Inflammatory macrophage treated with lipopolysaccharide for 4 hours (primary cell): ENCODE data around the gene CLSTN2.

Source experiments
- DNase-seq: peaks from one replicate; pipeline ENCODE4 v3.0.0-alpha.2; 2020

Gene CLSTN2

GRCh38 chr3:139935016-139935865 lies at the start of gene CLSTN2:
CLSTN2 (plus strand) TSS chr3:139935185.
- DNase-seq: peak; percentile 31

GRCh38 chr3:139887431-139887830 lies 47.6 kb upstream of the CLSTN2 start:
- DNase-seq: no peak

GRCh38 chr3:139888561-139889140 lies 46.3 kb upstream of the CLSTN2 start:
- no peak for DNase-seq

GRCh38 chr3:139893267-139893962 lies 41.6 kb upstream of the CLSTN2 start:
- no peak for DNase-seq

- no peak for DNase-seq
Observed at GRCh38 chr3:139893963-139894642, 40.9 kb upstream of the CLSTN2 start.

DNA sequence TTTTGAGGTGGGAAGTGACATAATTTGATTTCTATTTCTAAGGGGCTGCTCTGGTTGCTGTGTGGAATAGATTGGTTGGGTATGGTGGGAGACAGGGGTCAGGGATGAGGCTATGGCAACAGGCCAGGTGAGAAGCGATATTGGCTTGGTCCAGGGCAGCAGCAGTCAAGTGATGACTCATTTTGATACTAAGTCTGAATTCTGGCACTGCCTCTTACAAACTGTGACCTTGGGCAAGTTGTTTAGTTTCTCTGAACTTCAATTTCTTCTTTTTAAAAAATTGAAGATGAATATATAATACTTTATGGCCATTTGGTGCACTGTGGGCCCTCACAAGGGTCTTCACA lies 40.4 kb upstream of the CLSTN2 start:
- DNase-seq: no peak

DNA sequence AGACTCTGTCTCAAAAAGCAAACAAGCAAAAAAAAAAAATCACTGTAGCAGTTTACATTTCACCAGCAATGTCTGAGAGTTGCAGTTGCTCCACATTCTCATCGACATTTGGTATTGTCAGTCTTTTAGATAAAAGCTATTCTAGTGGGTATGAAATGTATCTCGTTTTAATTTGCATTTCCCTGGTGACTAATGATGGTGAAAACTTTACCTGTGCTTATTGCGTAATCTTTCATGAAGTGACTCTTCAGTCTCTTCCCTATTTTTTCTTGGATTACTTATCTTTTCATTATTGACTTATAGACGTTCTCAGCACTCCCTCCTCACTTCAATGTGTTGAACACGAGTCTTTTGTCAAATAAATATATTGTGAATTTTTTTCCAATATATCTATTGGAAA lies 37.2 kb upstream of the CLSTN2 start:
- no peak for DNase-seq

- DNase-seq: no peak
Observed at GRCh38 chr3:139906418-139906817, 28.6 kb upstream of the CLSTN2 start.

DNA sequence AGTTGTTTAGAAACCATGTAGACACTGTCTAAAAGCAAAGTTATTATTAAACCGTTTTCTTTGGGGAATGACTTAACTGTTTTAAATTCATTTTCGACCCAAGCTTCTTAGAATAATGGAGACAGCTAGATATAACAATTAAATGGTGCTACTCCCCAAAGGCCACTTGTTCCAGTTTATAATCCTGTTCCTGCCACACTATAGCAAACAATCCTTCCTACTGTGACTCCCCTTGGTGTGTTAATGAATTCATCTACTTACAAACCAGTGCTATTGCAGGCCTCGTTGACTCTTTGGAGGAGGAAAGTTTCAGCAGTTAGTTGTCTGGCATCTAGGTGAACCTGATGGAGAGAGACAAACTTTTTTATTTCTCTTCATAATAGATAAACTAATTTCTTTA lies 25.2 kb upstream of the CLSTN2 start:
- no peak for DNase-seq

DNA sequence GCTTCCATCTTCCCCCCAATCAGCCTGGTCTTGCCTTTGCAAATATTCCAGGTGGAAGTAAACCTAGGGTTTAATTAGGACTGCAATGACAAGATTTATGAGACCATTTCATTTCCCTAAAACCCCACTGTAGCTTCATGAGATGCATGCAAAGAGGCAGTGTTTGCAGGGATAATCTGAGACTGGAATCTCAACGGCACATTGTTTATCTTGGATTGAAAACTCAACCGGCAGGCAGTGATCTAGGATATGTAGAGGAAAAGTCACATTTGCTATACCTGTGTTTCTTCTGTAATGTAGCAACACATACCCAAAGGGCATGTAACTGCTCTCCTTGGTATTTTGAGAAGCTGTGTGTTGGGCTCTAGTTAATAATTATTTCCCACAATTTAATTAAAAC lies 18.7 kb upstream of the CLSTN2 start:
- no peak for DNase-seq

- DNase-seq: no peak
Observed at GRCh38 chr3:139917226-139917785, 17.7 kb upstream of the CLSTN2 start.

DNA sequence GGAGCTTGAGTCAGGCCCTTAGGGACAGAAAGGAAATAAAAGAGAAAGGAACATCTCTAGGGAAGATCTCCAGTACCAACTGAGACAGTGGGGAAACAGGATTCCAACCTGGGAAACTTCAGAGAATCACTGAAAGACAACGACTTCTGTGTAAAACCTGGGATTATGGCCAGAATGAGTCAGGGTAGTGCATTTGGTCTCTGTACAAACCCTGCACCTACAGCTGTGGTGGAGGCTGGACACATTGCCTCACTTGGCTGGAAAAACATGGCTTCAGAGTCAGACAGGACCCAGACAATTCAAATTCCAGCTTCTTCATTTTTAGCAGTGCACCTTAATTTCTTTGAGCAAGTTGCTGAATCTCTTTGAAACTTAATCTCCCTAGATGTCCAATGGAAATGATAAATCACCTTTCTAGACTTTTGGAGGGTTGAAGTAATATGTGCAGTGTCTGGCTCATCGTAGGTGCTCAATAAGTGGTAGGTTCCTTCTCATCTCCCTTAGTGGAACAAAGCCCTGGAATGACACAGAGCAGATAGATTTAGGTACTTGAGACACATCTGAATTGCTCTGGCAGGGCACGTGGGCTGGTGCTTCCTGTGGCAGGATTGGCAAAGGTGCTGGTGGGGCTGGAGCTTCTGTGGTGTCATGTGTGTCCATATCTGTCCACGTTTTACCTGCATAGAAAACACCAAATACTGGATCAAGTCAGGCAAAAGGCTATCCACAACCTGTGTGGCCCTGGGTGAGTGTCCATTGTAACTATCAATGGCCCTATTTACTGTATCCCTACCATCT lies 6.1 kb upstream of the CLSTN2 start:
- DNase-seq: no peak

GRCh38 chr3:139930211-139930610 lies 4.8 kb upstream of the CLSTN2 start:
- DNase-seq: no peak

DNA sequence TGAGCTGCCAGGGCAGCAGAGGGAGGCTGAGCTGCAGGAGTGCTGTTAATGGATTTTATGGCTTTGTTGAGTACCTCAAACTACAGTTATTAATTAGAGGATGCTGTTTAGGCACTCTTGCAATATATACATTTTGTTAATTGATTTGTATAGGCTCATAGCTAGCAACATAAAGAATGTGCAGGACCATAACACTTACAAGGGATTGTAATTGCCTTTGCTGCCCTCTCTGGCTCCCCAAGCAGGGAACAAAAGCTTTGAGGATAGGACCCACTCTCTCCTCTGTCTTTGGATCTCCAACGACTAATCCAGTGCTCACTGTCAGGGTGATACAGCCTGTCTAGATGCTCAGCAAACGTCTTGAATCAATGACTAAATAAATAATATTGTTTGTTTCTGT lies 1.2 kb upstream of the CLSTN2 start:
- no peak for DNase-seq

- DNase-seq: no peak
Observed at GRCh38 chr3:139934613-139935015, 371 bp upstream of the CLSTN2 start.

GRCh38 chr3:139935866-139936817 lies 1.2 kb downstream of the CLSTN2 start:
- no peak for DNase-seq

GRCh38 chr3:139937674-139938279 lies 2.8 kb downstream of the CLSTN2 start:
- peak; percentile 56 for DNase-seq

GRCh38 chr3:139939681-139940190 lies 4.8 kb downstream of the CLSTN2 start:
- no peak for DNase-seq

DNA sequence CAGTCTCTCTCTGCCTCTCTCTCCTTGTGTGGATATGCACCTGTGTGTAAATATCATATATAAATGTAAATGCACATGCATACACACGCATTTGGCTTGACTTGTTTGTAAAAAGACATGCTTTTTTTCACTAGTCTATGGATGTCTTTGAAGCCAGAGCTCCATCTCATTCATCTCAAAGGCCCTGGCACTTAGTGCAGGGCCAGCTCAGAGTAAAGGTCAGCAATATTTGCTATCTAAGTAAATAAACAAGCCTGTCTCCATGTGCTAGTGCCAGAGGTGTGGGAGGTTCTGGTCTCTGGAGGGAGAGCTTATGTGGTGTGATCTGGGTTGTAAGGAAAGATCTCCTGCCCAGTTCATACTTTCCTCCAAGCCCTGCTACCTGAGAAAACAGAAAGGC lies 5.6 kb downstream of the CLSTN2 start:
- no peak for DNase-seq

DNA sequence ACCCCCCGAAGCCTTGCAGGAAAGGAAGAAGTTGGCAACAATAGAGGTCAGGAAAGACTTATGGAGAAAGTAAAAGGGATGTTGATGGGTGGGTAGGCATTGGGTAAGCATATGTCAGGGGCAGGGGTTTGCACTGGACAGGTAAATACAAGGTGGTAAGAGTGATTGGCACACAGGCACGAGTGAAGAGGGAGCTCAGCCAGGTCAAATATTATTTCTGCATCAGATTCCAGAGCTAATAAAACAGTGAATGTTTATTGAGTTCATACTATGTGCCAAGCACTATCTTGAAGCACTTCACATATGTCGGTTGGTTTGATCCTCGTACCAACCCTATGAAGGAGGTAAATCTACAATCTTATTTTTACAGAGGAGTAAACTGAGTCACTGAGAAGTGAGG lies 6.6 kb downstream of the CLSTN2 start:
- DNase-seq: no peak
